Activated CD8-positive, alpha-beta T cell treated with anti-CD3 and anti-CD28 coated beads, Interleukin-2, amount 10 ng/mL, durations not matched to agents 7 days and 5 days (primary cell): ENCODE measurements around the gene CD109. TPM values are rescaled to one million over a fixed set of nuclear protein-coding genes. Genes with fewer than 3 reads are reported as not detected.
A peak's percentile ranks its signal among the peaks of the same experiment; 100 is the strongest.

Experiments
- ATAC-seq: fragments of 150-1000 bp; cut with Tn5 transposase; one replicate; pipeline ENCODE4 v1.10.0; 2021; ENCODE audit warnings: moderate library complexity
- CTCF ChIA-PET: fragments of 350-600 bp; sonication (Branson Sonifier 250); formaldehyde crosslinking; loops from one replicate; lab custom pipeline; 2021; ENCODE audit warnings: antibody characterized with exemption; lab: Charles Lee
- POLR2A ChIA-PET: fragments of 350-600 bp; sonication (Branson Sonifier 250); formaldehyde crosslinking; loops from one replicate; lab custom pipeline; 2021; ENCODE audit warnings: antibody characterized with exemption; lab: Charles Lee
- DNase-seq: peaks from one replicate; pipeline ENCODE4 v3.0.0-alpha.2; 2020
- H3K27ac Mint-ChIP-seq: one replicate; pipeline ENCODE4 v1.8.0; 2021; ENCODE audit warnings: mild to moderate bottlenecking, mixed read lengths
- H3K27me3 Mint-ChIP-seq: one replicate; pipeline ENCODE4 v1.8.0; 2021; ENCODE audit warnings: low read depth, mixed read lengths
- H3K36me3 Mint-ChIP-seq: one replicate; pipeline ENCODE4 v1.8.0; 2021; ENCODE audit warnings: low read depth, mixed read lengths
- H3K4me1 Mint-ChIP-seq: one replicate; pipeline ENCODE4 v1.8.0; 2021; ENCODE audit warnings: low read depth, mixed read lengths
- H3K4me3 Mint-ChIP-seq: one replicate; pipeline ENCODE4 v1.8.0; 2021; ENCODE audit warnings: mild to moderate bottlenecking, mixed read lengths
- H3K9me3 Mint-ChIP-seq: one replicate; pipeline ENCODE4 v1.8.0; 2022; ENCODE audit warnings: mixed read lengths; ENCODE audit not compliant: insufficient read depth
- total RNA-seq, 2 experiments: library from RNA; stranded (reverse); gene quantifications; one replicate each; pipeline ENCODE4 v1.2.3, GENCODE V29; 2021

The CD109 gene
- total RNA-seq, 2 experiments from 2014 or later: 4.4 to 5.0 TPM

- ChIA-PET POLR2A (no interaction called here), CTCF (interaction anchor here (1.3 to 6.1 kb wide), 4 partner anchors 9 to 56 kb away, joined by 3 to 105 read pairs (median 20); no protein-coding TSS in a partner anchor)
- ATAC-seq (no peak), DNase-seq (no peak)
- no peaks in the 10 kb centered on the region for H3K9me3 Mint-ChIP-seq
- H3K4me3 Mint-ChIP-seq: no peak overlapping the region
- H3K27ac Mint-ChIP-seq: no peak overlapping the region
- no peaks in the 10 kb centered on the region for H3K27me3 Mint-ChIP-seq
- peaks cover 7% of the 10 kb centered on the region for H3K36me3 Mint-ChIP-seq
- H3K4me1 Mint-ChIP-seq: peaks cover 8% of the 10 kb centered on the region
These were observed 35.3 kb downstream of the CD109 start for GRCh38 chr6:73731285-73731684.

- POLR2A ChIA-PET: interaction anchor here (1.5 kb wide), 1 partner anchor 79 kb away, joined by 3 read pairs; no protein-coding TSS in a partner anchor
- peak; percentile 89 for ATAC-seq
- H3K4me3 Mint-ChIP-seq: no peak overlapping the region
- peaks cover 2% of the 10 kb centered on the region for H3K36me3 Mint-ChIP-seq
- H3K9me3 Mint-ChIP-seq: no peaks in the 10 kb centered on the region
- DNase-seq: peak; percentile 84
- H3K27me3 Mint-ChIP-seq: no peaks in the 10 kb centered on the region
- CTCF ChIA-PET: interaction anchor here (0.8 to 6.1 kb wide), 36 partner anchors 10 to 1479 kb away, joined by 3 to 105 read pairs (median 6); partner anchors contain the start of gene SLC17A5
- no peak overlapping the region for H3K27ac Mint-ChIP-seq
- H3K4me1 Mint-ChIP-seq: peaks cover 8% of the 10 kb centered on the region
These were observed 37.1 kb downstream of the CD109 start for GRCh38 chr6:73732845-73733675.

GRCh38 chr6:73733791-73734190 is 37.8 kb downstream of the CD109 start:
- Mint-ChIP-seq H3K4me3 (no peak overlapping the region), H3K27me3 (no peaks in the 10 kb centered on the region), H3K4me1 (peaks cover 4% of the 10 kb centered on the region), H3K27ac (no peak overlapping the region), H3K9me3 (no peaks in the 10 kb centered on the region), H3K36me3 (no peaks in the 10 kb centered on the region)
- POLR2A ChIA-PET: interaction anchor here (1.5 kb wide), 1 partner anchor 79 kb away, joined by 3 read pairs; no protein-coding TSS in a partner anchor
- CTCF ChIA-PET: interaction anchor here (0.8 to 6.1 kb wide), 34 partner anchors 9 to 1478 kb away, joined by 3 to 105 read pairs (median 6); partner anchors contain the start of gene SLC17A5
- no peak for ATAC-seq
- no peak for DNase-seq

- ChIA-PET CTCF (no interaction called here), POLR2A (no interaction called here)
These were observed 38.9 kb downstream of the CD109 start for GRCh38 chr6:73734832-73735453.

GRCh38 chr6:73738367-73739028 is 42.5 kb downstream of the CD109 start:
- POLR2A ChIA-PET: no interaction called here

More at GRCh38 chr6:73734832-73735453, 38.9 kb downstream of the CD109 start:
- Mint-ChIP-seq H3K9me3 (no peaks in the 10 kb centered on the region), H3K27ac (no peak overlapping the region), H3K4me1 (peaks cover 2% of the 10 kb centered on the region), H3K36me3 (no peaks in the 10 kb centered on the region), H3K4me3 (no peak overlapping the region), H3K27me3 (no peaks in the 10 kb centered on the region)
- ATAC-seq (no peak), DNase-seq (no peak)

GRCh38 chr6:73739096-73739495 is 43.1 kb downstream of the CD109 start:
- ATAC-seq: peak; percentile 73
- Mint-ChIP-seq H3K4me1 (peaks cover 2% of the 10 kb centered on the region), H3K27ac (no peak overlapping the region), H3K4me3 (no peak overlapping the region), H3K36me3 (no peaks in the 10 kb centered on the region), H3K27me3 (no peaks in the 10 kb centered on the region), H3K9me3 (no peaks in the 10 kb centered on the region)
- ChIA-PET CTCF (interaction anchor here (0.6 to 4.7 kb wide), 24 partner anchors 8 to 1469 kb away, joined by 3 to 75 read pairs (median 4); partner anchors contain the start of genes COL12A1 and MTO1), POLR2A (no interaction called here)
- DNase-seq: no peak

More at GRCh38 chr6:73738367-73739028, 42.5 kb downstream of the CD109 start:
- no peak overlapping the region for H3K27ac Mint-ChIP-seq
- DNase-seq: no peak
- ATAC-seq: no peak
- no peaks in the 10 kb centered on the region for H3K9me3 Mint-ChIP-seq
- no peak overlapping the region for H3K4me3 Mint-ChIP-seq
- H3K4me1 Mint-ChIP-seq: peaks cover 2% of the 10 kb centered on the region
- CTCF ChIA-PET: interaction anchor here (0.6 to 4.7 kb wide), 24 partner anchors 8 to 1470 kb away, joined by 3 to 75 read pairs (median 4); partner anchors contain the start of genes COL12A1 and MTO1
- H3K27me3 Mint-ChIP-seq: no peaks in the 10 kb centered on the region
- no peaks in the 10 kb centered on the region for H3K36me3 Mint-ChIP-seq

GRCh38 chr6:73742433-73742832 is 46.4 kb downstream of the CD109 start:
- no peaks in the 10 kb centered on the region for H3K36me3 Mint-ChIP-seq
- no peaks in the 10 kb centered on the region for H3K9me3 Mint-ChIP-seq
- H3K27ac Mint-ChIP-seq: no peak overlapping the region
- no peaks in the 10 kb centered on the region for H3K4me1 Mint-ChIP-seq
- ChIA-PET POLR2A (no interaction called here), CTCF (interaction anchor here (1.3 kb wide), 1 partner anchor 9 kb away, joined by 8 read pairs; no protein-coding TSS in a partner anchor)
- no peak overlapping the region for H3K4me3 Mint-ChIP-seq
- ATAC-seq (no peak), DNase-seq (no peak)
- H3K27me3 Mint-ChIP-seq: no peaks in the 10 kb centered on the region

GRCh38 chr6:73743081-73743480 is 47.1 kb downstream of the CD109 start:
- H3K4me3 Mint-ChIP-seq: no peak overlapping the region
- H3K36me3 Mint-ChIP-seq: no peaks in the 10 kb centered on the region
- no peaks in the 10 kb centered on the region for H3K4me1 Mint-ChIP-seq
- H3K27ac Mint-ChIP-seq: no peak overlapping the region
- ChIA-PET CTCF (interaction anchor here (1.3 kb wide), 1 partner anchor 10 kb away, joined by 8 read pairs; no protein-coding TSS in a partner anchor), POLR2A (no interaction called here)
- DNase-seq: no peak
- no peaks in the 10 kb centered on the region for H3K9me3 Mint-ChIP-seq
- no peak for ATAC-seq
- no peaks in the 10 kb centered on the region for H3K27me3 Mint-ChIP-seq

- no peaks in the 10 kb centered on the region for H3K9me3 Mint-ChIP-seq
- H3K4me1 Mint-ChIP-seq: no peaks in the 10 kb centered on the region
- H3K27ac Mint-ChIP-seq: no peak overlapping the region
- H3K27me3 Mint-ChIP-seq: no peaks in the 10 kb centered on the region
- H3K36me3 Mint-ChIP-seq: no peaks in the 10 kb centered on the region
- ChIA-PET CTCF (interaction anchor here (1.3 to 1.5 kb wide), 2 partner anchors 10 to 11 kb away, joined by 5 to 8 read pairs; no protein-coding TSS in a partner anchor), POLR2A (no interaction called here)
- DNase-seq: no peak
- no peak for ATAC-seq
- no peak overlapping the region for H3K4me3 Mint-ChIP-seq
These were observed 47.6 kb downstream of the CD109 start for GRCh38 chr6:73743556-73743955.

- ChIA-PET POLR2A (no interaction called here), CTCF (no interaction called here)
- Mint-ChIP-seq H3K9me3 (no peaks in the 10 kb centered on the region), H3K36me3 (no peaks in the 10 kb centered on the region), H3K4me1 (no peaks in the 10 kb centered on the region), H3K27ac (no peak overlapping the region), H3K4me3 (no peak overlapping the region), H3K27me3 (peaks cover 4% of the 10 kb centered on the region)
- ATAC-seq: no peak
- DNase-seq: no peak
These were observed 50.8 kb downstream of the CD109 start for GRCh38 chr6:73746787-73747186.

GRCh38 chr6:73747289-73747688 is 51.3 kb downstream of the CD109 start:
- ChIA-PET CTCF (interaction anchor here (1.5 kb wide), 1 partner anchor 14 kb away, joined by 10 read pairs; no protein-coding TSS in a partner anchor), POLR2A (no interaction called here)
- no peaks in the 10 kb centered on the region for H3K4me1 Mint-ChIP-seq
- H3K27me3 Mint-ChIP-seq: peaks cover 4% of the 10 kb centered on the region
- no peak overlapping the region for H3K27ac Mint-ChIP-seq
- no peak overlapping the region for H3K4me3 Mint-ChIP-seq
- H3K36me3 Mint-ChIP-seq: no peaks in the 10 kb centered on the region
- DNase-seq (no peak), ATAC-seq (peak; percentile 88)
- H3K9me3 Mint-ChIP-seq: no peaks in the 10 kb centered on the region
